HG03103 (cell line): ENCODE data around the gene TSACC.

Source experiments
- ATAC-seq: cut with Tn5 transposase; IDR thresholded peaks from one replicate; pipeline ENCODE4 v1.9.1; 2021; ENCODE audit warnings: low read depth; ENCODE audit not compliant: unreplicated experiment

Gene TSACC

DNA sequence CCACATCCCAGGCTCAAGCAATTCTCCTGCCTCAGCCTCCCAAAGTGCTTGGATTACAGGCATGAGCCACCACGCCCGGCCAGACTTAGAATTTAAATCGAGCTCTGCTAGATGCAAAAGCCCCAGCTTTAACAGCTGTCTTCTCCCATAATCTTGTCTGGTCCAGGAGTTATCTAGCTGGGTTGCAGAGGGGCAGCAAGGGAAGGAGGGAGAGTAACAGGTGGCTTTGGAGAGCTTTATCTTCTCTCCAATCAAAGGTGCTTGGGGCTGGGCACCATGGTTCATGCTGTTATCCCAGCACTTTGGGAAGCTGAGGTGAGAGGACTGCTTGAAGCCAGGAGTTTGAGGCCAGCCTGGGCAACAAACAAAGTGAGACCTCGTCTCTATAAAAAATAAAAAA lies 34.5 kb downstream of the TSACC start:
- no peak for ATAC-seq

- no peak for ATAC-seq
Measured at GRCh38 chr1:156373546-156373945, 35.2 kb downstream of the TSACC start.

DNA sequence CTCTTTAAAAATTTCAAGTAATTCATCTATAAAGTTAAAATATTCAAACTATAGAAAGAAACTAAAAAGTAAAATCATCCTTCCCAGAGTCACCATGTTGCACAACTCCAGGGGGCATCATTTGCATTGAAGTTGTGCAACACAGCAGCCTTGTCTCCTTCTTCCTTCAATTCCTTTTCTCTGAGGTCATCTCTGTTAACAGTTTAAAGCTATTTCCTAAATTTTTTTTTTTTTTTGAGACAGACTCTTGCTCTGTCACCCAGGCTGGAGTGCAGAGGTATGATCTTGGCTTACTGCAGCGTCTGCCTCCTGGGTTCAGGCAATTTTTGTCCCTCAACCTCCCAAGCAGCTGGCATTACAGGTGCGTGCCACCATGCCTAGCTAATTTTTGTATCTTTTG lies 37.8 kb downstream of the TSACC start:
- ATAC-seq: no peak

- ATAC-seq: no peak
Measured at GRCh38 chr1:156376958-156377919, 38.9 kb downstream of the TSACC start.

DNA sequence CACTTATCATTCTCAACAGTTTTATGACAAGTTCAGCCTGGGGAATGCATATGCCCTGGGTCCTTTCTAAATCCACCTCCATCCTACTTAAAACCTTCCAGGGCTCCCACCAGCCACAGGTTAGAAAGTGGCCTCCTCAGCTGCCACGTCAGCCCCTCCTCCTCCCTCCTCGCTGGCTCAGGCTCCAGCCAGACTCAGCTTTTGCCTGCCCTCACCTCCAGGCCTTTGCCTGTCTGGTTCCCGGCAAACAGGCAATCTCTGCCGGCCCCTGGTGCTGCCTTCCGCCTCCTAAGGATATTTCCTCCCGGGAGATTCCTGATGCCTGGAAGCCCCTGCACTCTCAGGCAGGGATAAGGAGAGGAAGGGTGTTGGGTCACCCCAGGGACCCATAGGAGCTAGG lies 40.2 kb downstream of the TSACC start:
- no peak for ATAC-seq

- no peak for ATAC-seq
Measured at GRCh38 chr1:156379420-156380165, 41.3 kb downstream of the TSACC start.

- ATAC-seq: no peak
Measured at GRCh38 chr1:156382561-156382960, 44.2 kb downstream of the TSACC start.

DNA sequence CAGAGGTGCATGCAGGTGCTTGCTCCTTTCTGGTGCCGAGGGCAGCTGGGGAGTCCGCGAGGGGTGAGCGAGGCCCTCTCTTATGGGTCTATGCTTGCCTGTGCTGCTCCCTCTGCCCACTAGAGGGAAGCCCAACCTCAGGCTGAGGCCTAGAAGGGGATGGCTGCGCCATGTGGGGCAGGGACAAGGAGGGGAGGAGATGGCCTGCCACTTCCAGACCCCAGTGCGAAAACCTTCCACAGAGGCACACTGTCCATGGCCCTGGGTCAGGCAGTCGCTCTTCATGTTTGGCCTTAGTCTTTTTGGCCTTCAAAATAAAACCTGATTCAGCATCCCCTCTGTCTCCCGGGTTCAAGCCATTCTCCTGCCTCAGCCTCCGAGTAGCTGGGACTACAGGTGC lies 44.7 kb downstream of the TSACC start:
- ATAC-seq: peak; percentile 65

- ATAC-seq: no peak
Measured at GRCh38 chr1:156384007-156384406, 45.7 kb downstream of the TSACC start.

DNA sequence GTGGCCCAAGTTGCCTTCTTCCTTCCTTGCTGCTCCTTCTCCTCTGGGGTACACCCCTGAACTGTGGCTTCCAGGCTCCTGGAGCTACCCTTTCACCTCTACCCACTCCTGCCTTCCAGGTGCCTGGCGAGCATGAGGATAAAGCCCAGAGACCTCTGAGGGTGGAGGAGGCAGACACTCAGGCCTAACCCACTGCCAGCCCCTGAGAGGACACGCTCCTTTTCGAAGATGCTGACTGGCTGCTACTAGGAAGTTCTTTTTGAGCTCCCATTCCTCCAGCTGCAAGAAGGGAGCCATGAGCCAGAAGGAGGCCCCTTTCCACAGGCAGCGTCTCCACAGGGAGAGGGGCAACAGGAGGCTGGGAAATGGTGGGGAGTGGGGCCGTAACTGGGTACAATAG lies 46.3 kb downstream of the TSACC start:
- ATAC-seq: no peak

GRCh38 chr1:156385534-156386031 lies 47.3 kb downstream of the TSACC start:
- no peak for ATAC-seq

GRCh38 chr1:156386134-156386901 lies 48.0 kb downstream of the TSACC start:
- ATAC-seq: no peak

DNA sequence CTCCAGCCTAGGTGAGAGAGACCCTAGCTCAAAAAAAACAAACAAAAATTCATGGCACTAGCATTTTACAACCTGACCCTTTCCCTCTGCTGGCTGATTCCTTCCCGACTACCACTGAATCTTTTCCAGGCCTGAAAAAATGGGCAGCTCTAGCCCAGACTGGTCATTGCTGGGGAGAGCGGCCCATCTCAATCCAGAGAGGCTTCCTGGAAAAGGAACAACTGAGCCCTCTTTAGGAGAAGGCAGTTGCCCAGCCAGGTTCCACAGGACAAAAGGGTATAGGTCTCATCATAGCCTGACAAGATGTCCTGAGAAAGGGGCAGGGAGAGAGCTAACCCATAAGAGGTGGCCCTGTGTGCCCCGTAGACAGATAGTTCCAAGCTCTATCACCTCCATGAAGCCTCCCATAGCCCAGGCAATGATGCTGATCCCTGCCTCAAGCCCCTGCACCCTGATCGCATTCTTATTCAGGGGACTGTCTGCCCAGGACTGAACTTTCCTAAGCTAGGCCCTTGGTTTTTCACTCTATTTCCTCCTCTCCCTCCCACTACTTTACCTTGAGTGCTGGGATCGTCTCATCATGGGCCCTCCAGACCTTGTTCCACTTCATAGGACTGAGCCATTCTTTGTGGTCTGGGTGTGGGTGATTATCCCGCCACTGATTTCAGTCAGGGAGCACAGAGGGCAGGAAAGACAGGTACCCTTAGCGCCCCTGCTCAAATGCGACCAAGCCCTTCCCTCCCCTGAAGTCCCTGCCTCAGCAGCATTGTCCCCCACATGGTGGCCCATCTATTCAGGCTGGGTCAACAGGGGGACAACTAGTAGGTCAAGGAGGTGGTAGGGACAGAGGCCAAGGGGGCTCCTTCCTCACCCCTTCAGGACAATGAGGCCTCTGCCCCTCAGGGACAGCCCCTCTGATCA lies 48.9 kb downstream of the TSACC start:
- no peak for ATAC-seq

GRCh38 chr1:156387870-156388173 lies 49.5 kb downstream of the TSACC start:
- ATAC-seq: no peak

GRCh38 chr1:156388174-156389137 lies 50.1 kb downstream of the TSACC start:
- no peak for ATAC-seq

DNA sequence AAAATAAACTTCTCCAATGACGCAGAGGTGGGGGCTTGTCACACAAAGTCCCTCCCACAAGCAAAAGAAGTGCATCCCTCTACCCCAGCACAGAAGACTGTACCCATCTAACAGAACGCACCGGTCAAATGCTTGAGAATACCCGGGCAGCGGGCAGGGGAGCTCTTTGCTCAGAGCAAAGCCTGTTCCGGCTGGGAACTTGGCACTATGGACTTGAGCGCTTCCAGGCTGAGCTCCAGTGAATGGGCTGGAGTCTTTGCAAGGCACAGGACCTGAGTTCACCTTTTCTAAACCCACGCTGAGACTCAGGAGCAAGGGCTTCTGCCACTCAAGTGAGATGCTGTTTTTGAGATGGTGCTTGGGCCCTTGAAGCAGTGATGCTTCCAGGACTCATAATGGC lies 51.0 kb downstream of the TSACC start:
- ATAC-seq: no peak

DNA sequence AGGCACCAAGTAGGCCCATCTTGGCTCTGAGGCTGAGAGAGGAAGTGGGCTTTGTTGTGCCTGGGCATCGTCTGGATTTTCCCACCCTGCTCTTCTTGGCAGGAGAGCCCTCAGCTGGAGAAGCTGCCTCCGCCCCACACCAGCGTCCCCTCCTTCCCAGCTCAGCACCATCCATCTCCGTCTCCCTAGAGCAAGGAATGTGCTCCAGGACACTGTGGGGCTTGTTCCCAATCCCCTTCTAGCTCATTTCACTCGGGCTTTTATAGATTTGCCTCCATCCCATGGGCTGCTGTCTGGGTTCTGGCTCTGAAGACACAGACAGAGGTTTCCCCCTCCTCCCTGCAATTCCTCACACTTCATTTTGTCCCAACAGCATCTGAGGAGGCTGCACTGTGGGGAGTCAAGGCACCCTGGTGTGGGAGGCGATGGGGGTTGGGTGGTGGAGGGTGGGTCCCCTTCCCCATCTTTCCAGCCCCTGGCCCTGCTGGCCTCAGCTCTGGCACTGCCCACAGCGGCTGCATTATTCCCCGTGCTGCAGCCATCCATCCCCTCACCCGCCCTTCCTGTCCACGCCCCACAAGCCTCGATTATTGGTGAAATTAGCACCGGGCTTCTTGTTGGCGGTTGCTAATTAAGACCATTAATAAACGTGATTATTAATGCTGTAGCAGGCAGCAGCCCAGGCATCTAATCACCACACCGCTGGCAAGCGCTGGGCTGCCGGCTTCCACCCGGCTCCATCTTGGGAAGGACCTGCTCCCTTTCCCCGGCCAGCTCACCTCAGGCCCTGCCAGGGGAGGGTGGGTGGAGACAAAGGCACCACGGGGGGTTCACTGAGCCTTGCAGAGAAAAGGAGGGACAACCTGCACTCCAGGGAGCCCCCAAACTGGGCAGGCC lies 52.4 kb downstream of the TSACC start:
- no peak for ATAC-seq

GRCh38 chr1:156391366-156391677 lies 53.0 kb downstream of the TSACC start:
- no peak for ATAC-seq
